Psoas muscle (tissue), 8 donors: ENCODE results near the gene FRY. TPM values are rescaled to one million over a fixed set of nuclear protein-coding genes. Genes with fewer than 3 reads are reported as not detected.

Source experiments
- ATAC-seq, 4 donors: fragments of 200-7000 bp; cut with Tn5 transposase; one replicate each; pipeline ENCODE4 v1.9.1; 2020; ENCODE audit warnings: moderate library complexity in 3 of 4, mild to moderate bottlenecking in 2 of 4
- DNase-seq, 2 donors: peaks; one replicate each; pipeline ENCODE4 v3.0.0-alpha.2; 2020
- H3K27ac ChIP-seq: fragments of 200-600 bp; one replicate; pipeline ENCODE4 v1.8.0; 2022
- H3K27me3 ChIP-seq, 3 donors: fragments of 200-600 bp in 1 of 3; one replicate each; pipeline versions ENCODE4 v1.6.1 to v1.8.0; 2013 to 2022; ENCODE audit warnings: low read length in 2 of 3, mild to moderate bottlenecking in 2 of 3, moderate library complexity in 1 of 3; ENCODE audit not compliant: insufficient read depth in 3 of 3
- H3K36me3 ChIP-seq, 2 donors: fragments of 200-600 bp in 1 of 2; one replicate each; pipeline versions ENCODE4 v1.6.1 to v1.8.0; 2013 to 2022; ENCODE audit warnings: low read depth in 1 of 2, mild to moderate bottlenecking in 1 of 2, moderate library complexity in 1 of 2; ENCODE audit not compliant: insufficient read depth in 1 of 2
- H3K4me1 ChIP-seq: fragments of 200-600 bp; one replicate; pipeline ENCODE4 v1.8.0; 2022
- H3K4me3 ChIP-seq: fragments of 200-600 bp; one replicate; pipeline ENCODE4 v1.8.0; 2022; ENCODE audit warnings: mild to moderate bottlenecking
- H3K9me3 ChIP-seq: fragments of 200-600 bp; one replicate; pipeline ENCODE4 v1.8.0; 2022
- CTCF ChIP-seq: fragments of 200-600 bp; IDR thresholded peaks from one replicate; pipeline ENCODE4 v1.8.0; 2022; ENCODE audit warnings: antibody characterized with exemption
- WGBS, 3 donors: extraction: QIAGEN DNeasy Blood & Tissue Kit; methylation state at CpG; one replicate each; pipeline versions ENCODE4 v1.1.6 to v1.1.7; 2013; 5-methylcytosine and 5-hydroxymethylcytosine counted together
- intact Hi-C, 2 donors: fragments of 100-400 bp; cut with DNase I; formaldehyde crosslinking; loops; one replicate each; pipeline versions ENCODE4 v1.11.0 to v1.14.2; 2022
- polyA plus RNA-seq, 3 donors: library from polyadenylated mRNA; stranded (reverse); fragments of 200-250 nt; gene quantifications; one replicate each; pipeline ENCODE4 v1.2.3, GENCODE V29; 2013
- total RNA-seq, 4 donors: library from RNA; stranded (reverse); fragmentation: NEBNext Ultra II Directional in 2 of 4; extraction: Animal tissue kit (Norgen Biotek cat#: 25700) in 2 of 4; gene quantifications; one replicate each; pipeline versions ENCODE4 v1.2.1 to v1.2.4, GENCODE V29; 2021 to 2023
- donor health status: healthy with polysubstance abuse.
- donor health status: DM: no; HTN: no; CAD: no; lungs with moderate emphysema.
- donor health status: Bipolar disorder and iron deficiency.
- donor health status: healthy.
- donor health status: DM: yes; HTN: yes; CAD: no.
- donor health status: DM: no; HTN: no; CAD: no.
- donor health status: DM: no; HTN: no; CAD: no.
- donor health status: DM: yes; HTN: yes; CAD: no.

Gene FRY
- total and polyA plus RNA-seq, 7 donors, result 7.1 to 56.9 (median 24.0) TPM

- peaks cover 6% of the 10 kb centered on the region for H3K4me1 ChIP-seq
- WGBS, 3 donors, result 50 to 65% (median 52%) methylated on average over 1 of the region's 1 CpG
- no peak overlapping the region for H3K27ac ChIP-seq
- no peaks in the 10 kb centered on the region for H3K9me3 ChIP-seq
- intact Hi-C loops, result no loop called here
- H3K27me3 ChIP-seq, result no peaks in the 10 kb centered on the region
- DNase-seq (no peak), ATAC-seq (no peak)
- no peak for TF ChIP-seq CTCF
- peaks cover 2 to 38% of the 10 kb centered on the region in 2 donors for H3K36me3 ChIP-seq
- H3K4me3 ChIP-seq, result no peak overlapping the region
Observed at GRCh38 chr13:32168131-32168530, 136.6 kb downstream of the FRY start.

GRCh38 chr13:32170841-32171240 is 139.3 kb downstream of the FRY start:
- Histone ChIP-seq H3K27ac (no peak overlapping the region), H3K4me1 (no peaks in the 10 kb centered on the region), H3K36me3 (peaks cover 0 to 63% of the 10 kb centered on the region in 2 donors), H3K4me3 (no peak overlapping the region), H3K9me3 (no peaks in the 10 kb centered on the region), H3K27me3 (no peaks in the 10 kb centered on the region)
- 94% methylated on average over 4 of the region's 4 CpGs for WGBS, 3 donors
- no peak for ATAC-seq
- TF ChIP-seq CTCF, result no peak
- no peak for DNase-seq
- intact Hi-C loops, result no loop called here

GRCh38 chr13:32173881-32174280 is 142.3 kb downstream of the FRY start:
- Histone ChIP-seq H3K4me3 (no peak overlapping the region), H3K27me3 (no peaks in the 10 kb centered on the region), H3K4me1 (no peaks in the 10 kb centered on the region), H3K9me3 (no peaks in the 10 kb centered on the region), H3K36me3 (peaks cover 2 to 80% of the 10 kb centered on the region in 2 donors), H3K27ac (no peak overlapping the region)
- no peak for TF ChIP-seq CTCF
- intact Hi-C loops, result no loop called here
- WGBS, 3 donors, result 78 to 93% (median 87%) methylated on average over 1 of the region's 1 CpG
- DNase-seq, result no peak
- no peak for ATAC-seq

GRCh38 chr13:32174366-32174765 is 142.8 kb downstream of the FRY start:
- Histone ChIP-seq H3K4me1 (no peaks in the 10 kb centered on the region), H3K9me3 (no peaks in the 10 kb centered on the region), H3K27me3 (no peaks in the 10 kb centered on the region), H3K36me3 (peaks cover 2 to 78% of the 10 kb centered on the region in 2 donors), H3K4me3 (no peak overlapping the region), H3K27ac (no peak overlapping the region)
- no peak for ATAC-seq
- no peak for DNase-seq
- WGBS, 3 donors, result 89 to 94% (median 91%) methylated on average over 1 of the region's 1 CpG
- no peak for TF ChIP-seq CTCF
- intact Hi-C loops, result no loop called here

GRCh38 chr13:32175307-32175706 is 143.7 kb downstream of the FRY start:
- TF ChIP-seq CTCF, result no peak
- Histone ChIP-seq H3K27ac (no peak overlapping the region), H3K4me3 (no peak overlapping the region), H3K36me3 (peaks cover 2 to 77% of the 10 kb centered on the region in 2 donors), H3K4me1 (no peaks in the 10 kb centered on the region), H3K27me3 (no peaks in the 10 kb centered on the region), H3K9me3 (no peaks in the 10 kb centered on the region)
- WGBS, 3 donors, result 74 to 83% (median 82%) methylated on average over 6 of the region's 6 CpGs
- no peak for ATAC-seq
- intact Hi-C loops, result no loop called here
- DNase-seq, result no peak
